Renal pelvis (tissue), 4 donors: ENCODE measurements around the gene WSCD2. TPM values are rescaled to one million over a fixed set of nuclear protein-coding genes. Genes with fewer than 3 reads are reported as not detected.
A peak's percentile ranks its signal among the peaks of the same experiment; 100 is the strongest.
"Not testable (repeated sequence)": the region's sequence is repeated elsewhere in the genome, so short reads cannot be mapped to it uniquely, and the experiment has no call there.

ENCODE experiments used
- DNase-seq: peaks from one replicate; pipeline ENCODE4 v3.0.0-alpha.2; 2013
- polyA plus RNA-seq, 3 donors: library from polyadenylated mRNA; unstranded; fragments of 120-200 nt; gene quantifications; one replicate each; pipeline ENCODE4 v1.2.1, GENCODE V29; 2013; ENCODE audit not compliant: insufficient read length in 3 of 3

WSCD2 gene
- polyA plus RNA-seq, 3 donors: 9.0 to 13.4 (median 9.1) TPM

GRCh38 chr12:108193493-108193892 lies 64.4 kb downstream of the WSCD2 start:
- DNase-seq: no peak

- DNase-seq: peak; percentile 31
Observed at GRCh38 chr12:108193917-108194316, 64.8 kb downstream of the WSCD2 start.

- no peak for DNase-seq
Observed at GRCh38 chr12:108194585-108194984, 65.5 kb downstream of the WSCD2 start.

DNA sequence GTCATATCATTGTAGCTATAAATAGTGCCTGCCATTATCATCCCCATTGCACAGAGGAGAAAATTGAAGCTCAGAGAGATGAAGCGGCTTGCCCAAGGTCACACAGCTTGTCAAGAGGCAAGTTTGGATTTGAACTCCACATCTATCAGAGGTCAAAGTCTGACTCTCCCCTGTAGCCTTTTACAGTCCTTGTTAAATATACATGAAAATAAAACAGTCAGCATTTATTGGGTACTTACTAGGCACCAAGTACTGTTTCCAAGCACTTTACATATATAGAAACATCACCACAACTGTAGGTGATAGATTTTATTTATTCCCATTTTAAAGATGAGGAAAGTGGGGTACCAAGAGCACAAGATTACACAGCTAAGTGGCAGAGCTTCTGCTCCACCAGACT lies 67.2 kb downstream of the WSCD2 start:
- DNase-seq: no peak

- no peak for DNase-seq
Observed at GRCh38 chr12:108196921-108197320, 67.8 kb downstream of the WSCD2 start.

DNA sequence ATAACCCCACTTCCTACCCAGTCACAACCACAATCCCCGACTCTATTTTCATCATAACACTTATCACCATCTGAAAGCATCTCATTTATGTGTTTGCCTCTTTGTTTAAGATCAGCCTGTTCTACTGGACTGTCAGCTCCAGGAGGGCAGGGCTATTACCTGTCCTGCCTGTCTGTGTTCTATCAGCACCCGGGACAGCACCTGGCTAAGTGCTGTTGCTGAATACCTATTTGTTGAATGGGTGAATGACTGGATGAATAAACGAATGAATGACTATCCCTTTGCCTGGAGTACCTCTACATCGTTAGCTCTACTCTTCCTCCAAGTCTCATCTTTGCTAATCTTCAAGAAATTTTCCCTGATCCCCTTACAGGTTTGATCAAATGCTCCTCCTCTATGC lies 69.0 kb downstream of the WSCD2 start:
- DNase-seq: no peak

- DNase-seq: no peak
Observed at GRCh38 chr12:108199106-108199505, 70.0 kb downstream of the WSCD2 start.

GRCh38 chr12:108201808-108202207 lies 72.7 kb downstream of the WSCD2 start:
- DNase-seq: no peak

- DNase-seq: no peak
Observed at GRCh38 chr12:108204117-108204987, 75.3 kb downstream of the WSCD2 start.

DNA sequence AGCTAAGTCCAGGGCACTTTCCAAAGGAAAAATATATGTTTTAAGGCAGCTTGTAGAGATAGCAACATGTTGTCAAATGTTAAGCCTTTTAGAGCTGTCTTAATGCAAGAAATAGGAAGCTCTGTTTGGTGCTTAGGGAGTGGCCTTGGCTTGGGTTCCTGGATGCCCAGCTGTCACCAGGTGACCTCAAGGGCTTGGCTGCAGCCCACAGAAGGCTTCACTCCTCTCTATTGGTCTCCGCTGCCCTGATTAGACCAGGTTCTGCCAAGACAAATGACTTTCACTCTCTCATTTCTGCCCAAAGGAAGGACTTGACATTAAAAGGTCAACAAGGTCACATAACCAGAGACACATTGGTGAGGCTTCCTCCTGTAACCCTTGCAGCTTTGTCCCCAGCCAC lies 76.8 kb downstream of the WSCD2 start:
- DNase-seq: no peak

GRCh38 chr12:108207791-108208730 lies 79.0 kb downstream of the WSCD2 start:
- DNase-seq: no peak

DNA sequence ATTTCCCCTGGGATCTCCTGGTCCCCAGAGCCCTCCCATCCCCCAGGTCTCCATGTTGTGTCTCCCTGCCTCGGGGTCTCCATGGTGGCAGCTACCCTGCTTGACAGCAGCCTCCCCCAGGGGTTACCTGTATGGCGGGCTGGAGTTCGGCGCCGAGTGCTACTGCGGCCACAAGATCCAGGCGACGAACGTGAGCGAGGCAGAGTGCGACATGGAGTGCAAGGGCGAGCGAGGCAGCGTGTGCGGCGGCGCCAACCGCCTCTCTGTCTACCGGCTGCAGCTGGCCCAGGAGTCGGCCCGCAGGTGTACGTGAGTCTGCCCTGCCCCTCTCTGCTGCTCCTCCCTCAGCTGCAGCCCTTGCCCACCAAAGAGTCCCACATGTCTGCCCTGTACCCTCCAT lies 80.9 kb downstream of the WSCD2 start:
- DNase-seq: no peak

DNA sequence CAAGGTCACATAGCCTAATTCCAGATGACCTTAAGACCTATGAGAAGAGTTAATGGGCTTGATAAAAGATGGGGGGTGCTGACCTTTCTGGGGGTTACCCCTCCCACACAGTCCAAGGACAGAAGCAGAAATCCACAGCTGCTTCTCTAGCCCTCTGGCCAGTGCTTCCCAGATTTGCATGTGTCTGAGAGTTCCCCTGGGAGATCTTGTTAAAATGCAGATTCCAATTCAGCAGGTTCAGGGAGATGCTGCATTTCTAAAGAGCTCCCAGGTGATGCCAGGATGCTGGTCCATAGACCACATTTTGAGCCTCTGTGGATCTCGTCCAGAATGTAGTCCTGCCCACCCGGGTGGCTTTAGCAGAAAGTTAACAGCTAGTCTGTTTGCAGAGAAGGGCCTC lies 82.1 kb downstream of the WSCD2 start:
- DNase-seq: no peak

DNA sequence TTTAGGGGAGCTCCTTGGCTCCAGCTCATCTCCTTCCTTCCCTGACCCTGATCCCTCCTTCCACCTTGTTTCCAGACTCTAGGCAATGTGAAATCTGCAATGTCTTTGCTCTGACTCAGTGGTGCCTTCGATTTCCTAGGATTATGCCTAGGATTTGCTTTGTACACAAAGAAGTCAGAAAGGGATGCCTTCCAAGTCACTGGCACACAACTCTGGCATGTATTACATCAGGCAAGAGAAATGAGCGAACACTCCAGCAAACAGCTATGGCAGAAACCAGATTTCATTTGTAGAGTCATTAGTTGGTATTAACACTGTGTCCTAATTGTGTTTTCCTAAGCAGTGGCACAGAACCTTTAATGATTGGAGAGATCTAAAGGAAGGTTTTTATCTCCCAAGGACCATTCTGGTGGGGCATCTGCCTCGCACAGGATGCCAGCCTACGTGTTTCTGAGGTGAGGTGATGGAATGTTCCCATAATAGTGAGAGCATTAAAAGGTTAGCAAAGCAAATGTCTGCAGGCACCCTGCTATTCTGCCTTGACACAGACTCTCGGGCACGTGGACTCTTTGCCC lies 84.9 kb downstream of the WSCD2 start:
- DNase-seq: no peak

GRCh38 chr12:108214486-108214885 lies 85.4 kb downstream of the WSCD2 start:
- peak; percentile 45 for DNase-seq

DNA sequence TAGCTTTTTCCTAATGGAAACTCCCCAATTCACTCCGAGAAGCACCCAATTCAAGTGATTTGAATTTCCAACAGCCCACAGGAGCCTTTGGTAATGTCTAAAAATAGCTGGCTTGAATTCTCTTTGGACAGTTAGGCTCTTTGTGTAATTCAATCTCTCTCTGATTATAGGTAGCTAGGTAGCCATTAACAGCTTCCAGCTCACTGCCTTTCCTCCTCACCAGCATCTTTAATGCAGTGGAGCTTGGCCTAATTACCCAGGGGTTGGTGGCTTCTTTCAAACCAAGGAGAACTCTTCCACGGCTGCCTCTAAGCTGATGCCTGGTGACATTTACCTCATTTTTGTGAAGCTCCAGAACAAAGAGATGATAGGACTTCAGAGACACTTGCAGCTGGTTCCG lies 86.4 kb downstream of the WSCD2 start:
- no peak for DNase-seq

- DNase-seq: no peak
Observed at GRCh38 chr12:108218921-108219320, 89.8 kb downstream of the WSCD2 start.

DNA sequence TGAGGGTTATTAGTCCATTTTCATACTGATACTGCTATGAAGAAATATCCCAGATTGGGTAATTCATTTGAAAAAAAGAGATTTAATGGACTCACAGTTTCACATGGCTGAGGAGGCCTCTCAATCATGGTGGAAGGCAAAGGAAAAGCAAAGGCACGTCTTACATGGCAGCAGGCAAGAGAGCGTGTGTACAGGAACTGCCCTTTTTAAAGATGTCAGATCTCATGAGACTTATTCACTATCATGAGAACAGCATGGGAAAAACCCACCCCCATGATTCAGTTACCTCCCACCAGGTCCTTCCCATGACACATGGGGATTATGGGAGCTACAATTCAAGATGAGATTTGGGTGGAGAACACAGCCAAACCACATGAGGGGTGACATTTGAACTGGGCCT lies 96.0 kb downstream of the WSCD2 start:
- not testable (repeated sequence) for DNase-seq

DNA sequence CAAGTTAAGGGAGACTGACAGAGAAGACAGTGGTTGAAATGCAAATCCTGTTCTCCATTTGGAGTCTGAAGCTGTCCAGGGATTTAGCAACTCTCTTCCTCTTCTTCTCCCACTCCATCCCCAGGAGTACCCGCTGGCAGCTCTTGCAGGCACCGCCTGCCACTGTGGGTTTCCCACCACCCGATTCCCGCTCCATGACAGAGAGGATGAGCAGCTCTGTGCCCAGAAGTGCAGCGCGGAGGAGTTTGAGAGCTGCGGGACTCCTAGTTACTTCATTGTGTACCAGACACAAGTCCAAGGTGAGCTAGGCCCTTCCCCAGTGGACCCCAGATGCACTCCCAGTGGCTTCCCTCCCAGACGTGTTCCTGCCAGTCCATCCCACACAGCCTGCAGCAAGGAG lies 97.8 kb downstream of the WSCD2 start:
- no peak for DNase-seq

DNA sequence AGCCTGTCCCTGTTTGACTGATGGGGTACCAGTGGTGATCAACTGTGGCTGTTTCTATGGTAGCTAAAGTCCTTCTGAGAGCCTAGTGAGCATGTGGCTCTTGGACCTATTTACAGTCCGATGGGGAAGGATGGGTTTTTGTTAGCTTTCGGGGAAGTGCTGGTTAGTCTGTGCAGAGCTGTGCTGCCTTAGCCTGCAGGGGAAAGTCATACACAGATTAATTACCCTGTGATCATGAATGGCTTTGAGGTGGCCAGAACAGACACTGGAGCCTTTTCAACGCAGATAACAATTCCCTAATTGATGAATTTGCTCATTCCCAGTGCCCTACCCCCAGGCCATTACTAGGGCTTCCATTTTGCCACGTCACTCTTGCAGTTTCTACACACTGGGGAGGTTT lies 99.7 kb downstream of the WSCD2 start:
- DNase-seq: no peak

GRCh38 chr12:108231109-108231905 lies 102.2 kb downstream of the WSCD2 start:
- no peak for DNase-seq
